K562 (cell line): Measurements from ENCODE around the gene RBP7.
"Not testable (repeated sequence)": the region's sequence is repeated elsewhere in the genome, so short reads cannot be mapped to it uniquely, and the experiment has no call there.

Experiments used
- ADNP ChIP-seq: fragments of 200-800 bp; sonication (Bioruptor generic); IDR thresholded peaks from 2 replicates; pipeline ENCODE4 v1.6.1; 2016; ENCODE audit warnings: missing genetic modification characterization, missing compliant biosample characterization
- AFF4 ChIP-seq: sonication (generic); formaldehyde crosslinking; IDR thresholded peaks from 2 replicates; pipeline ENCODE4 v1.8.0; 2023; ENCODE audit warnings: mild to moderate bottlenecking, missing genetic modification reagents
- BCOR ChIP-seq: fragments of 450-650 bp; IDR thresholded peaks from 2 replicates; pipeline ENCODE4 v1.6.1; 2016
- DPF2 ChIP-seq: fragments of 450-650 bp; IDR thresholded peaks from 2 replicates; pipeline ENCODE4 v1.6.1; 2016
- ELF1 ChIP-seq: fragments of 200-800 bp; sonication (Bioruptor generic); IDR thresholded peaks from 2 replicates; pipeline ENCODE4 v1.6.1; 2016; ENCODE audit warnings: missing genetic modification characterization, missing compliant biosample characterization
- KLF16 ChIP-seq: IDR thresholded peaks from 2 replicates; pipeline ENCODE4 v1.6.1; 2016; ENCODE audit warnings: antibody characterized with exemption
- NR1H2 ChIP-seq: sonication (generic); formaldehyde crosslinking; IDR thresholded peaks from 2 replicates; pipeline ENCODE4 v1.4.0; 2020; ENCODE audit warnings: mild to moderate bottlenecking, missing genetic modification reagents
- POLR2AphosphoS5 ChIP-seq: IDR thresholded peaks from 2 replicates; pipeline ENCODE4 v1.6.1; 2011; ENCODE audit warnings: mild to moderate bottlenecking, low read depth, low read length, moderate library complexity; ENCODE audit not compliant: control insufficient read depth, insufficient read depth
- THAP12 ChIP-seq: fragments of 250-450 bp; sonication (Bioruptor Pico); IDR thresholded peaks from 2 replicates; pipeline ENCODE4 v1.9.0; 2021; ENCODE audit warnings: mild to moderate bottlenecking, inconsistent platforms
- TOE1 ChIP-seq, 2 experiments: fragments of 450-650 bp in 1 of 2; sonication (generic) in 1 of 2; formaldehyde crosslinking in 1 of 2; IDR thresholded peaks; 2 replicates each; pipeline versions ENCODE4 v1.7.1 to v1.8.0; 2016 to 2022; ENCODE audit warnings: borderline replicate concordance in 2 of 2, mild to moderate bottlenecking in 2 of 2, antibody characterized with exemption in 1 of 2, inconsistent platforms in 1 of 2, low read depth in 1 of 2, missing genetic modification reagents in 1 of 2, moderate library complexity in 1 of 2
- ZFP30 ChIP-seq: fragments of 250-450 bp; sonication (Bioruptor Pico); IDR thresholded peaks from 2 replicates; pipeline ENCODE4 v1.8.0; 2022; ENCODE audit warnings: moderate library complexity, mild to moderate bottlenecking, inconsistent platforms, borderline replicate concordance
- ZNF217 ChIP-seq: sonication (generic); formaldehyde crosslinking; IDR thresholded peaks from 2 replicates; pipeline ENCODE4 v1.8.0; 2022; ENCODE audit warnings: mild to moderate bottlenecking, missing genetic modification reagents
- TF ChIP-seq, protein P1 (sequence below): fragments of 450-650 bp; formaldehyde crosslinking; IDR thresholded peaks from 2 replicates; pipeline ENCODE4 v1.4.0; 2020; ENCODE audit warnings: mild to moderate bottlenecking
- TF ChIP-seq, protein P2 (sequence below), 3 experiments: IDR thresholded peaks in 2 of 3; conservative IDR thresholded peaks in 1 of 3; 2 replicates each; pipeline ENCODE4 v1.5.1; 2011 to 2012; ENCODE audit warnings: low read length in 3 of 3, mild to moderate bottlenecking in 3 of 3, control low read depth in 2 of 3, improper control_type of control experiment in 1 of 3, inconsistent platforms in 1 of 3, low read depth in 1 of 3, mixed read lengths in 1 of 3, moderate library complexity in 1 of 3; ENCODE audit not compliant: insufficient read depth in 2 of 3

GRCh38 chr1:10005248-10005647 is 8.2 kb downstream of the RBP7 start:
- TF ChIP-seq, protein P1, sequence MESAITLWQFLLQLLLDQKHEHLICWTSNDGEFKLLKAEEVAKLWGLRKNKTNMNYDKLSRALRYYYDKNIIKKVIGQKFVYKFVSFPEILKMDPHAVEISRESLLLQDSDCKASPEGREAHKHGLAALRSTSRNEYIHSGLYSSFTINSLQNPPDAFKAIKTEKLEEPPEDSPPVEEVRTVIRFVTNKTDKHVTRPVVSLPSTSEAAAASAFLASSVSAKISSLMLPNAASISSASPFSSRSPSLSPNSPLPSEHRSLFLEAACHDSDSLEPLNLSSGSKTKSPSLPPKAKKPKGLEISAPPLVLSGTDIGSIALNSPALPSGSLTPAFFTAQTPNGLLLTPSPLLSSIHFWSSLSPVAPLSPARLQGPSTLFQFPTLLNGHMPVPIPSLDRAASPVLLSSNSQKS (CRISPR knock-in tag) = not testable (repeated sequence)
- TF ChIP-seq, protein P2, sequence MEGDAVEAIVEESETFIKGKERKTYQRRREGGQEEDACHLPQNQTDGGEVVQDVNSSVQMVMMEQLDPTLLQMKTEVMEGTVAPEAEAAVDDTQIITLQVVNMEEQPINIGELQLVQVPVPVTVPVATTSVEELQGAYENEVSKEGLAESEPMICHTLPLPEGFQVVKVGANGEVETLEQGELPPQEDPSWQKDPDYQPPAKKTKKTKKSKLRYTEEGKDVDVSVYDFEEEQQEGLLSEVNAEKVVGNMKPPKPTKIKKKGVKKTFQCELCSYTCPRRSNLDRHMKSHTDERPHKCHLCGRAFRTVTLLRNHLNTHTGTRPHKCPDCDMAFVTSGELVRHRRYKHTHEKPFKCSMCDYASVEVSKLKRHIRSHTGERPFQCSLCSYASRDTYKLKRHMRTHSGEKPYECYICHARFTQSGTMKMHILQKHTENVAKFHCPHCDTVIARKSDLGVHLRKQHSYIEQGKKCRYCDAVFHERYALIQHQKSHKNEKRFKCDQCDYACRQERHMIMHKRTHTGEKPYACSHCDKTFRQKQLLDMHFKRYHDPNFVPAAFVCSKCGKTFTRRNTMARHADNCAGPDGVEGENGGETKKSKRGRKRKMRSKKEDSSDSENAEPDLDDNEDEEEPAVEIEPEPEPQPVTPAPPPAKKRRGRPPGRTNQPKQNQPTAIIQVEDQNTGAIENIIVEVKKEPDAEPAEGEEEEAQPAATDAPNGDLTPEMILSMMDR (IDR thresholded peaks at IDR 0.05 in 2 of 3, conservative IDR thresholded peaks at IDR 0.05 in 1 of 3; ENCODE audit: insufficient read depth in 2 of 3, low read depth in 1 of 3, low read length in 3 of 3) = not testable (repeated sequence)
- TF ChIP-seq NR1H2 (CRISPR knock-in tag); ELF1; ZFP30 (CRISPR knock-in tag); BCOR; AFF4 (CRISPR knock-in tag); ZNF217; KLF16; DPF2; POLR2AphosphoS5; TOE1 (IDR thresholded peaks at IDR 0.05; ENCODE audit: borderline replicate concordance); TOE1 (CRISPR knock-in tag; IDR thresholded peaks at IDR 0.05; ENCODE audit: borderline replicate concordance, low read depth); THAP12 (CRISPR knock-in tag); ADNP: not testable (repeated sequence)
